Measurements from ENCODE around the gene MMP15. TPM values are rescaled to one million over a fixed set of nuclear protein-coding genes. Genes with fewer than 3 reads are reported as not detected.

Gene MMP15
- total RNA-seq, 1 experiment from 2014 or later = 58.2 TPM

GRCh38 chr16:58030136-58030840 lies 4.7 kb downstream of the MMP15 start:
- Histone ChIP-seq H3K36me3 (replicated peaks; ENCODE audit: control insufficient read depth, insufficient read depth, low read length) (no peaks in the 10 kb centered on the region), H3K4me3 (ENCODE audit: insufficient read depth, low read depth, low read length) (no peak overlapping the region), H3K27me3 (ENCODE audit: control insufficient read depth, insufficient read depth, low read length) (peaks cover 2% of the 10 kb centered on the region)
- DNase-seq = no peak

DNA sequence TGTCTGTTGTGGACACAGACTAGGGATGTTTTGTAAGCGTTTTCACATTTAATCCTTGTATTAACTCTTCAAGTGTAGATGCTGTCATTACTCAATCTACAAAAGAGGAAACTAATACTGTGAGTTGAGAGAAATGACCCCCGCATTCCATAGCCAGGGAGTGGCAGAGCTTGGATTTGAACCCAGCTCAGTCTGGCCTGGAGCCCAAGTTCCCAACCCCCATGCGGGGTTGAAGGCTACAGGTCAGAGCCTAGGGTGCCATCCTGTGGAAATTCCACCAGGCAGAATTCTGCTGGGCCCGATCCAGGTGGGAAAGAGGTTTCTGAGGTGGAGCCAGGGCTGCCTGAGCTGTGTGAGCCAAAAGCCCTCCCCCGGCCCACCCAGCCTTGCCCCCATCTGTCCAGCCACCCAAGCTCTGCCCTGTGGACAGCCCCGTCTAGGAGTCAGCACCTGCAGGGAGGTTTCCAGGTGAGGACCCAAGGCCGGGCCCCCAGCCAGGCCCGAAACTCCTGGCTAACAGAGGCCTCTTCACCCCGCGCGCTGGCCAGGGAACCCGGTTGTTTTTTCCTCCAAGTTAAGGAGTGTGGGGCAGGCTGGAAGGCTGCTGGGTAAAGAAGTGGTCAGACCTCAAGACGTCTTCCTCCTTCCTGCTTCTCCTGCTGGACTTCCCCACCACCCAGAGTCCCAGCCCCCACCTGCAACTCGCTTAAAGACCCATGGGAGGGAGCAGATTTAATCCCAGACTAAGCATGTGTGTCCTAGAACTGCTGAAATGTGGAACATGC lies 5.7 kb downstream of the MMP15 start:
- Histone ChIP-seq H3K27me3 (ENCODE audit: control insufficient read depth, insufficient read depth, low read length) (peaks cover 2% of the 10 kb centered on the region), H3K36me3 (replicated peaks; ENCODE audit: control insufficient read depth, insufficient read depth, low read length) (no peaks in the 10 kb centered on the region), H3K4me3 (ENCODE audit: insufficient read depth, low read depth, low read length) (no peak overlapping the region)
- peak; percentile 49 for DNase-seq

GRCh38 chr16:58032710-58033293 lies 7.2 kb downstream of the MMP15 start:
- DNase-seq = peak; percentile 59
- no peak overlapping the region for H3K4me3 ChIP-seq (ENCODE audit: insufficient read depth, low read depth, low read length)

DNA sequence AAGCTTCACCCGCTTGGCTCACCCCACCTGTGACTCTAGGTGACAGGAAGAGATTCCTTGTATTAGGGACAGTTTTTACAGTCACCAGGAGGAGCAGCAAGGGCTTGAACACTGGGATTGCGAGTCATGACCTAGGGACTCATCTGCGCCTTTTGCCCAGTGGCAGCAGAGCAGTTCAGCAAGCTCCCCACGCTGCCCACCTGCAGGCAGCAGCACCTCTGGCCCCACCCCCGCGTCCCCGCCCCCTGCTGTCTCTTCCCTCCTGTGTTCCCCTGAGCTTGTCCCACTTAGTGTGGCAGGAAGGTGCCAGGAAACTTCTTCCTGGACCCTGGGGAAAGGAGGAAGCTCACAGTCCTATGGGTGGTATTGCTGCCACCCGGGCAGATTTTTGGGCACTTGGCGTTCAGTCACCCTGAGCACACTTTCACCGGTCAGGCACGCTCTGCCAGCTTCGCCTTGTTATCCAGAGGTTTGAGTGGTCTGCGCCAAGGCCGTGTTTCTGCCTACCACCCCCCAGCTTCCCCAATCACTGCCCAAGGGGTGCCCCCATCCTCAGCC lies 8.7 kb downstream of the MMP15 start:
- no peaks in the 10 kb centered on the region for H3K27me3 ChIP-seq (ENCODE audit: control insufficient read depth, insufficient read depth, low read length)
- peaks cover 6% of the 10 kb centered on the region for H3K36me3 ChIP-seq (replicated peaks; ENCODE audit: control insufficient read depth, insufficient read depth, low read length)
- H3K4me3 ChIP-seq (ENCODE audit: insufficient read depth, low read depth, low read length) = no peak overlapping the region
- peak; percentile 58 for DNase-seq

More at GRCh38 chr16:58032710-58033293, 7.2 kb downstream of the MMP15 start:
- Histone ChIP-seq H3K27me3 (ENCODE audit: control insufficient read depth, insufficient read depth, low read length) (no peaks in the 10 kb centered on the region), H3K36me3 (replicated peaks; ENCODE audit: control insufficient read depth, insufficient read depth, low read length) (no peaks in the 10 kb centered on the region; the same call in none of the 2 replicates)

- Histone ChIP-seq H3K27me3 (ENCODE audit: control insufficient read depth, insufficient read depth, low read length) (no peaks in the 10 kb centered on the region), H3K4me3 (ENCODE audit: insufficient read depth, low read depth, low read length) (no peak overlapping the region), H3K36me3 (replicated peaks; ENCODE audit: control insufficient read depth, insufficient read depth, low read length) (peaks cover 9% of the 10 kb centered on the region)
- DNase-seq = peak; percentile 55
Observed at GRCh38 chr16:58034774-58035173, 9.2 kb downstream of the MMP15 start.

DNA sequence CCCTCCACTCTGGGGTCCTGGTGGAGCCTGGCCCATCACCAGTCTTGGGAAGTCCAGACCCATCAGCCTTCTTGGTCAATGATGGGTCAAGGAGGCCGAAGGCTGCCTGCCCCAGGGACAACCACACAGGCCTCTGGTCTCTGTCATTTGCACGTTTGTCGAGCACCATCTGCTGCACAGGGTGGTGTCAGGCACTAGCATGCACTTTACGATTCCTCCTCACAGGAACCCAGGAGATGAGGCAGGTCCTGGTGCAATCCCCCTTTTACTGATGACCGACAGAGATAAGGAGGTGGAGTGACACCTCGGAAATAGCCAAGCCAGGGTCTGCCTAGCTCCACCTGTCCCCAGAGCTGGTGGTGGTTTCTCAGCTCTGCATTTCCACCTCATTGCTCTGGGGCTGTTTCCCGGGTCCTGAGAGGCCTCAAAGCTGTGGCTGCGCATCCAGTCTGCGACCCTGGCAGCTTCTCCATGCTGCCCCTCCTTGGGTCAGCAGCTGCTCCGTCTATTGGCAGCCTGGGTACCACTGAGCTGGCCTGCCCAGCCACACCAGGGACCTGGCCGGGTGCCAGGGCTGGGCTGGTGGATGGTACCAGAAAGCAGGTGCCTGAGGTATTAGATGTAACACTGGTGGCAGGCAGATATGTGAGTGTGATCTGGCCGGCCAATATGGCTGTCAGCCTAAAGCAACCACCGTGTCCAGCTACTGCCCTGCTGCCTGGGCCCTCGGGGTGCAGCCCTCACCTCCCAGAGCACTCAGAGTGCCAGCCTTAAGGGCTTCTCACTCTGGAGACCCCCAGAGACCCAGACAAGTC lies 10.0 kb downstream of the MMP15 start:
- Histone ChIP-seq H3K4me3 (ENCODE audit: insufficient read depth, low read depth, low read length) (no peak overlapping the region), H3K27me3 (ENCODE audit: control insufficient read depth, insufficient read depth, low read length) (no peaks in the 10 kb centered on the region), H3K36me3 (replicated peaks; ENCODE audit: control insufficient read depth, insufficient read depth, low read length) (peaks cover 12% of the 10 kb centered on the region)
- no peak for DNase-seq

DNA sequence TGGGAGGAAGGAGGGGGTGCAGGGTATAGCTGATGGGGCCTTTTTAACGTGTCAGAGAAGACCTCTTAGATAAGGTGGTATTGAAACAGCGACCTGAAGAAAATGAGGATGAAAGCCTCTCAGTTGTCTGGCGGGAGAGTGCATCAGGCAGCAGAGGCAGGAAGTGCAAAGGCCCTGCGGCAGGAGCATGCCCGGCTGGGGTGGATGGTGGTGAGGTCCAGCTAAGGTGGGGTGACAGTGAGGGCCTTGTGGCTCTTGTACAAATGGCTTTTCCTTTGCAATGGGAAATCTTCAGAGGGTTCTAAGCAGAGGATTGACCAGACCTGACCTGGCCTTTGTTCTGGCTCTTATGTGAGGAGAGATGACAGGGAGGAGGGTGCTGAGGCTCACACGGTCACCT lies 11.4 kb downstream of the MMP15 start:
- DNase-seq = no peak
- H3K27me3 ChIP-seq (ENCODE audit: control insufficient read depth, insufficient read depth, low read length) = no peaks in the 10 kb centered on the region
- peaks cover 14% of the 10 kb centered on the region for H3K36me3 ChIP-seq (replicated peaks; ENCODE audit: control insufficient read depth, insufficient read depth, low read length)
- H3K4me3 ChIP-seq (ENCODE audit: insufficient read depth, low read depth, low read length) = no peak overlapping the region

GRCh38 chr16:58037365-58038057 lies 12.0 kb downstream of the MMP15 start:
- H3K27me3 ChIP-seq (ENCODE audit: control insufficient read depth, insufficient read depth, low read length) = no peaks in the 10 kb centered on the region
- no peak overlapping the region for H3K4me3 ChIP-seq (ENCODE audit: insufficient read depth, low read depth, low read length)
- peaks cover 16% of the 10 kb centered on the region for H3K36me3 ChIP-seq (replicated peaks; ENCODE audit: control insufficient read depth, insufficient read depth, low read length)
- peak; percentile 23 for DNase-seq

DNA sequence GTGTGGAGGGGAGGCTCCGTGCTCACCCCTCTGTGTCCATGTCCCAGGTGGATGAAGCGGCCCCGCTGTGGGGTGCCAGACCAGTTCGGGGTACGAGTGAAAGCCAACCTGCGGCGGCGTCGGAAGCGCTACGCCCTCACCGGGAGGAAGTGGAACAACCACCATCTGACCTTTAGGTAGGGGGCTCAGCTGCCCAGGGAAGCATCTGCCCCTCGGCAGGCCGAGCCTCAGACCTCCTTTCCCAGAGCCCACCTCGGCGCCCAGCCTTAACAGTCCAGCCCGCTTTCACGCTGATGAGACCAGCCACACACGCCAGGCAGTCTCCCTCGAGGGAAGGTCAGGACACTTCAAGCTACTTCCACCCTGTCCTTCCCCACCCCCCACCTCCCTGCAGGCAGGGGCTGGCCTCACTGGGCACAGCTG lies 12.7 kb downstream of the MMP15 start:
- Histone ChIP-seq H3K36me3 (replicated peaks; ENCODE audit: control insufficient read depth, insufficient read depth, low read length) (peaks cover 18% of the 10 kb centered on the region), H3K4me3 (ENCODE audit: insufficient read depth, low read depth, low read length) (no peak overlapping the region), H3K27me3 (ENCODE audit: control insufficient read depth, insufficient read depth, low read length) (no peaks in the 10 kb centered on the region)
- peak; percentile 51 for DNase-seq

DNA sequence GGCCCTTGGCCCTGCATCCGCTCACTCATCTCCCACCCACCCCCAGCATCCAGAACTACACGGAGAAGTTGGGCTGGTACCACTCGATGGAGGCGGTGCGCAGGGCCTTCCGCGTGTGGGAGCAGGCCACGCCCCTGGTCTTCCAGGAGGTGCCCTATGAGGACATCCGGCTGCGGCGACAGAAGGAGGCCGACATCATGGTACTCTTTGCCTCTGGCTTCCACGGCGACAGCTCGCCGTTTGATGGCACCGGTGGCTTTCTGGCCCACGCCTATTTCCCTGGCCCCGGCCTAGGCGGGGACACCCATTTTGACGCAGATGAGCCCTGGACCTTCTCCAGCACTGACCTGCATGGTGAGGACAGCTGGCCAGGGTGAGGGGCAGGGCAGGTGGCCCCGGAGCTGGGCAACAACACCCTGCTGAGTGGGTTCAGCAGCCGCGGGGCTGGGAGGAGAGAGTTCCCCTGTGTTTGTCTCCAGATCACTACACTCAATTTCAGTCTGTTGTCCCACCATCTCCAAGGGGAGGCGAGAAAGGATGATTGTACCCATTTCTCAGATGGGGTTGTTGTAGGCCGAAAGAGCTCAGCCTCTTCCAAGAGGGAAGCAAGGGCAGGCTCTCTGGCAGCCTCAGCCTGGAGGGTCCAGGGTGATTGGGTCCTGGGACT lies 14.4 kb downstream of the MMP15 start:
- DNase-seq = peak; percentile 40
- Histone ChIP-seq H3K4me3 (ENCODE audit: insufficient read depth, low read depth, low read length) (no peak overlapping the region), H3K36me3 (replicated peaks; ENCODE audit: control insufficient read depth, insufficient read depth, low read length) (peaks cover 30% of the 10 kb centered on the region), H3K27me3 (ENCODE audit: control insufficient read depth, insufficient read depth, low read length) (no peaks in the 10 kb centered on the region)

GRCh38 chr16:58040496-58040846 lies 14.9 kb downstream of the MMP15 start:
- Histone ChIP-seq H3K36me3 (replicated peaks; ENCODE audit: control insufficient read depth, insufficient read depth, low read length) (peaks cover 30% of the 10 kb centered on the region), H3K4me3 (ENCODE audit: insufficient read depth, low read depth, low read length) (no peak overlapping the region), H3K27me3 (ENCODE audit: control insufficient read depth, insufficient read depth, low read length) (no peaks in the 10 kb centered on the region)
- no peak for DNase-seq

- no peak for DNase-seq
- Histone ChIP-seq H3K4me3 (ENCODE audit: insufficient read depth, low read depth, low read length) (no peak overlapping the region), H3K27me3 (ENCODE audit: control insufficient read depth, insufficient read depth, low read length) (no peaks in the 10 kb centered on the region), H3K36me3 (replicated peaks; ENCODE audit: control insufficient read depth, insufficient read depth, low read length) (peaks cover 30% of the 10 kb centered on the region)
Observed at GRCh38 chr16:58040945-58041627, 15.5 kb downstream of the MMP15 start.

DNA sequence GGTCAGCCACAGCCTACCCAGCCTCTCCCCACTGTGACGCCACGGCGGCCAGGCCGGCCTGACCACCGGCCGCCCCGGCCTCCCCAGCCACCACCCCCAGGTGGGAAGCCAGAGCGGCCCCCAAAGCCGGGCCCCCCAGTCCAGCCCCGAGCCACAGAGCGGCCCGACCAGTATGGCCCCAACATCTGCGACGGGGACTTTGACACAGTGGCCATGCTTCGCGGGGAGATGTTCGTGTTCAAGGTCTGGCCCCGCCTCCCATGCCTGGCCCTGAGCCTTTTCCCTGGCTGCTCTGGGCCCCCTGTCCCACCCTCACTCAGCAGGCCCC lies 16.0 kb downstream of the MMP15 start:
- Histone ChIP-seq H3K27me3 (ENCODE audit: control insufficient read depth, insufficient read depth, low read length) (no peaks in the 10 kb centered on the region), H3K36me3 (replicated peaks; ENCODE audit: control insufficient read depth, insufficient read depth, low read length) (peaks cover 30% of the 10 kb centered on the region), H3K4me3 (ENCODE audit: insufficient read depth, low read depth, low read length) (no peak overlapping the region)
- no peak for DNase-seq
